ENCODE results near the gene SMG6.
A peak's percentile ranks its signal among the peaks of the same experiment; 100 is the strongest.

The SMG6 gene

GRCh38 chr17:2155573-2155972 is 148.0 kb downstream of the SMG6 start:
- 100% methylated on average over 3 of the region's 4 CpGs for WGBS

GRCh38 chr17:2151358-2152033 is 152.1 kb downstream of the SMG6 start:
- WGBS, result 93% methylated on average over 6 of the region's 6 CpGs
- Histone ChIP-seq H2BK5ac (ENCODE audit: low read depth, low read length, poor library complexity, severe bottlenecking) (no peak overlapping the region), H4K8ac (ENCODE audit: low read length) (no peak overlapping the region), H3K18ac (ENCODE audit: low read depth in 1 of 2, low read length in 2 of 2) (no peak overlapping the region), H3K4ac (ENCODE audit: low read depth in 1 of 2, low read length in 2 of 2) (no peak overlapping the region), H2AK5ac (ENCODE audit: low read length, severe bottlenecking) (no peak overlapping the region), H3K27me3 (ENCODE audit: control insufficient read depth in 1 of 2, insufficient read depth in 1 of 2, low read length in 2 of 2) (no peaks in the 10 kb centered on the region), H2BK15ac (ENCODE audit: low read depth, poor library complexity, severe bottlenecking) (no peak overlapping the region), H2AFZ (ENCODE audit: low read depth, low read length) (no peak overlapping the region), H3K23ac (ENCODE audit: low read length in 2 of 2) (no peak overlapping the region), H3K4me2 (ENCODE audit: low read length, poor library complexity, severe bottlenecking) (no peak overlapping the region), H3K9ac (ENCODE audit: low read length) (no peak overlapping the region), H3K36me3 (ENCODE audit: control insufficient read depth in 1 of 2, insufficient read depth in 2 of 2, low read depth in 1 of 2, low read length in 2 of 2) (peaks cover 24 to 83% of the 10 kb centered on the region in 2 experiments), H3K4me1 (ENCODE audit: control insufficient read depth, insufficient read depth, low read depth, low read length) (no peaks in the 10 kb centered on the region), H2BK12ac (ENCODE audit: low read length in 2 of 2) (no peak overlapping the region), H2BK120ac (ENCODE audit: low read depth, low read length) (no peak overlapping the region), H3K4me3 (ENCODE audit: insufficient read depth in 1 of 2, low read depth in 1 of 2, low read length in 2 of 2) (no peak overlapping the region), H3K27ac (ENCODE audit: low read length, poor library complexity, severe bottlenecking) (no peak overlapping the region), H4K91ac (ENCODE audit: low read length) (no peak overlapping the region), H3K79me1 (replicated peaks; ENCODE audit: low read length, poor library complexity, severe bottlenecking) (peaks cover 27% of the 10 kb centered on the region), H3K14ac (ENCODE audit: low read length in 2 of 2) (no peak overlapping the region), H3K9me3 (ENCODE audit: control insufficient read depth, low read length) (no peaks in the 10 kb centered on the region)
- no peak for DNase-seq

More at GRCh38 chr17:2155573-2155972, 148.0 kb downstream of the SMG6 start:
- H2BK15ac ChIP-seq (ENCODE audit: low read depth, poor library complexity, severe bottlenecking), result no peak overlapping the region
- H3K23ac ChIP-seq (ENCODE audit: low read length in 2 of 2), result no peak overlapping the region
- H3K27me3 ChIP-seq (ENCODE audit: control insufficient read depth in 1 of 2, insufficient read depth in 1 of 2, low read length in 2 of 2), result no peaks in the 10 kb centered on the region
- no peak overlapping the region for H2AFZ ChIP-seq (ENCODE audit: low read depth, low read length)
- no peaks in the 10 kb centered on the region for H3K9me3 ChIP-seq (ENCODE audit: control insufficient read depth, low read length)
- no peak overlapping the region for H4K91ac ChIP-seq (ENCODE audit: low read length)
- no peak overlapping the region for H3K4ac ChIP-seq (ENCODE audit: low read depth in 1 of 2, low read length in 2 of 2)
- H3K14ac ChIP-seq (ENCODE audit: low read length in 2 of 2), result no peak overlapping the region
- peaks cover 19 to 50% of the 10 kb centered on the region in 2 experiments for H3K36me3 ChIP-seq (ENCODE audit: control insufficient read depth in 1 of 2, insufficient read depth in 2 of 2, low read depth in 1 of 2, low read length in 2 of 2)
- no peak overlapping the region for H2AK5ac ChIP-seq (ENCODE audit: low read length, severe bottlenecking)
- DNase-seq, result no peak
- no peak overlapping the region for H3K4me3 ChIP-seq (ENCODE audit: insufficient read depth in 1 of 2, low read depth in 1 of 2, low read length in 2 of 2)
- peaks cover 3% of the 10 kb centered on the region for H3K4me1 ChIP-seq (ENCODE audit: control insufficient read depth, insufficient read depth, low read depth, low read length)
- no peak overlapping the region for H3K9ac ChIP-seq (ENCODE audit: low read length)
- no peak overlapping the region for H3K27ac ChIP-seq (ENCODE audit: low read length, poor library complexity, severe bottlenecking)
- H2BK120ac ChIP-seq (ENCODE audit: low read depth, low read length), result no peak overlapping the region
- H3K79me1 ChIP-seq (replicated peaks; ENCODE audit: low read length, poor library complexity, severe bottlenecking), result peaks cover 27% of the 10 kb centered on the region
- H3K4me2 ChIP-seq (ENCODE audit: low read length, poor library complexity, severe bottlenecking), result no peak overlapping the region
- no peak overlapping the region for H4K8ac ChIP-seq (ENCODE audit: low read length)
- H2BK5ac ChIP-seq (ENCODE audit: low read depth, low read length, poor library complexity, severe bottlenecking), result no peak overlapping the region
- H3K18ac ChIP-seq (ENCODE audit: low read depth in 1 of 2, low read length in 2 of 2), result no peak overlapping the region
- no peak overlapping the region for H2BK12ac ChIP-seq (ENCODE audit: low read length in 2 of 2)

- Histone ChIP-seq H3K14ac (ENCODE audit: low read length in 2 of 2) (no peak overlapping the region), H3K4me1 (ENCODE audit: control insufficient read depth, insufficient read depth, low read depth, low read length) (no peaks in the 10 kb centered on the region), H2BK120ac (ENCODE audit: low read depth, low read length) (no peak overlapping the region), H3K36me3 (ENCODE audit: control insufficient read depth in 1 of 2, insufficient read depth in 2 of 2, low read depth in 1 of 2, low read length in 2 of 2) (peaks cover 23 to 84% of the 10 kb centered on the region in 2 experiments), H3K9ac (ENCODE audit: low read length) (no peak overlapping the region), H3K79me1 (replicated peaks; ENCODE audit: low read length, poor library complexity, severe bottlenecking) (peaks cover 30% of the 10 kb centered on the region), H2BK12ac (ENCODE audit: low read length in 2 of 2) (no peak overlapping the region), H3K27ac (ENCODE audit: low read length, poor library complexity, severe bottlenecking) (no peak overlapping the region), H3K4me2 (ENCODE audit: low read length, poor library complexity, severe bottlenecking) (no peak overlapping the region), H4K91ac (ENCODE audit: low read length) (no peak overlapping the region), H2BK5ac (ENCODE audit: low read depth, low read length, poor library complexity, severe bottlenecking) (no peak overlapping the region), H3K18ac (ENCODE audit: low read depth in 1 of 2, low read length in 2 of 2) (no peak overlapping the region), H3K27me3 (ENCODE audit: control insufficient read depth in 1 of 2, insufficient read depth in 1 of 2, low read length in 2 of 2) (no peaks in the 10 kb centered on the region), H3K4me3 (ENCODE audit: insufficient read depth in 1 of 2, low read depth in 1 of 2, low read length in 2 of 2) (no peak overlapping the region), H4K8ac (ENCODE audit: low read length) (peak overlapping the region; percentile 36), H3K4ac (ENCODE audit: low read depth in 1 of 2, low read length in 2 of 2) (no peak overlapping the region), H3K9me3 (ENCODE audit: control insufficient read depth, low read length) (no peaks in the 10 kb centered on the region), H2BK15ac (ENCODE audit: low read depth, poor library complexity, severe bottlenecking) (no peak overlapping the region), H3K23ac (ENCODE audit: low read length in 2 of 2) (no peak overlapping the region), H2AK5ac (ENCODE audit: low read length, severe bottlenecking) (no peak overlapping the region), H2AFZ (ENCODE audit: low read depth, low read length) (no peak overlapping the region)
- DNase-seq, result no peak
- WGBS, result 94% methylated on average over 4 of the region's 6 CpGs
These were observed 152.8 kb downstream of the SMG6 start for GRCh38 chr17:2150806-2151205.

- Histone ChIP-seq H3K4me1 (ENCODE audit: control insufficient read depth, insufficient read depth, low read depth, low read length) (no peaks in the 10 kb centered on the region), H3K23ac (ENCODE audit: low read length in 2 of 2) (no peak overlapping the region), H3K27ac (ENCODE audit: low read length, poor library complexity, severe bottlenecking) (no peak overlapping the region), H2BK12ac (ENCODE audit: low read length in 2 of 2) (no peak overlapping the region), H4K91ac (ENCODE audit: low read length) (no peak overlapping the region), H3K4me2 (ENCODE audit: low read length, poor library complexity, severe bottlenecking) (no peak overlapping the region), H2AFZ (ENCODE audit: low read depth, low read length) (no peak overlapping the region), H2BK5ac (ENCODE audit: low read depth, low read length, poor library complexity, severe bottlenecking) (no peak overlapping the region), H2AK5ac (ENCODE audit: low read length, severe bottlenecking) (no peak overlapping the region), H3K14ac (ENCODE audit: low read length in 2 of 2) (no peak overlapping the region), H3K9me3 (ENCODE audit: control insufficient read depth, low read length) (no peaks in the 10 kb centered on the region), H3K36me3 (ENCODE audit: control insufficient read depth in 1 of 2, insufficient read depth in 2 of 2, low read depth in 1 of 2, low read length in 2 of 2) (peaks cover 23 to 79% of the 10 kb centered on the region in 2 experiments), H4K8ac (ENCODE audit: low read length) (no peak overlapping the region), H3K4me3 (ENCODE audit: insufficient read depth in 1 of 2, low read depth in 1 of 2, low read length in 2 of 2) (no peak overlapping the region), H3K4ac (ENCODE audit: low read depth in 1 of 2, low read length in 2 of 2) (no peak overlapping the region), H2BK15ac (ENCODE audit: low read depth, poor library complexity, severe bottlenecking) (no peak overlapping the region), H3K79me1 (replicated peaks; ENCODE audit: low read length, poor library complexity, severe bottlenecking) (peaks cover 30% of the 10 kb centered on the region), H2BK120ac (ENCODE audit: low read depth, low read length) (no peak overlapping the region), H3K27me3 (ENCODE audit: control insufficient read depth in 1 of 2, insufficient read depth in 1 of 2, low read length in 2 of 2) (no peaks in the 10 kb centered on the region), H3K18ac (ENCODE audit: low read depth in 1 of 2, low read length in 2 of 2) (no peak overlapping the region), H3K9ac (ENCODE audit: low read length) (no peak overlapping the region)
- 89% methylated on average over 10 of the region's 10 CpGs for WGBS
- DNase-seq, result no peak
These were observed 153.7 kb downstream of the SMG6 start for GRCh38 chr17:2149934-2150333.
